ENCODE measurements around the gene IGSF9B. TPM values are rescaled to one million over a fixed set of nuclear protein-coding genes. Genes with fewer than 3 reads are reported as not detected.

The IGSF9B gene
- total and polyA plus RNA-seq, 12 donors = 0.12 to 23.4 (median 1.6) TPM

DNA sequence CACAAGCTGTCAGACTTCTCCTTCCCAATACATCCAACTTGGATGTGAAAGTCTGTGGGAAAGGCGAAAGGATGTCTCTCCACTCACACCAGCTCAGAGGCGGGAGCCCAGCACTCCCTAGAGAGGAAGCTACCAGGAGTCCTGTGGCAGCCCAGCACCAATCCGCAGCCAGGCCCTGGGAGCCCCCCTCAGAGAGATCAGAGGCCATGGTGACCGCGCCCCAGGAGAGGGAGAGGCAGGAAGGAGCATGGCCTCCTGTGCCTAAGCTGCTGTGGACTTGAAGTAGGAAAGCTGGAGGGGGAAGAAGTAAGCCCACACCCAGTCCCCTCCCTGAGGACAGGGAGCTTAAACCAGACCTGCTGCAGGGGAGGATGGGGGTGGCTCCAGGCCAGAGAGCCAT, 24.4 kb upstream of the IGSF9B start:
- TF ChIP-seq CTCF (IDR thresholded peaks at IDR 0.05) (no peak), POLR2A (IDR thresholded peaks at IDR 0.05) (no peak)
- Histone ChIP-seq H3K27me3 (no peaks in the 10 kb centered on the region), H3K4me1 (replicated peaks in 1 of 2) (no peaks in the 10 kb centered on the region), H3K36me3 (replicated peaks in 1 of 2) (no peaks in the 10 kb centered on the region), H3K4me3 (no peak overlapping the region), H3K27ac (peak overlapping the region in 1 of 5 donors; percentile 49), H3K9me3 (replicated peaks in 1 of 3) (no peaks in the 10 kb centered on the region)
- peak in 4 of 7 donors; percentile 10 to 58 (median 44) for DNase-seq
- WGBS, 4 donors = 49 to 74% (median 68%) methylated on average over 3 to 5 of the region's 5 CpGs
- intact Hi-C loops (cut with DNase I) = no loop called here

DNA sequence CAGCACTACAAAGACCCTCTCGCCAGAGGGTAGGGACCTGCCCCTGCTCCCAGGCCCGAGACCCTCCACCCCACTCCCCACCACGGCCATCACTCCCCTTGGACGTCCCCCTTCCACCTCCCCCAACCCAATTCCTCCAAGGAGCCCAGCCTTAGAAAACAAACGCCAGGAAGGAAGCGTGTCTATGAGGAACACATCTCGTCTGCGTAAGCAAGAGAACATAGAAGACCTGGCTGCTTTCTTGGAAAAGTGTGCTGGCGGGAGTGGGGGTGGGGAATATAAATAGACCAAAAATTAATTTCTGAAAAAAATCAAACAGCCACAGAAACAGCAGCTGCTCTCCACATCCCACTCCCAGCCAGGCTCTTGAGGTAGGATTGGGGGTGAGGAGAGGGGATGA, 23.9 kb upstream of the IGSF9B start:
- no peaks in the 10 kb centered on the region for H3K36me3 ChIP-seq (replicated peaks in 1 of 2)
- 46 to 70% (median 48%) methylated on average over 7 to 9 of the region's 9 CpGs for WGBS, 4 donors

DNA sequence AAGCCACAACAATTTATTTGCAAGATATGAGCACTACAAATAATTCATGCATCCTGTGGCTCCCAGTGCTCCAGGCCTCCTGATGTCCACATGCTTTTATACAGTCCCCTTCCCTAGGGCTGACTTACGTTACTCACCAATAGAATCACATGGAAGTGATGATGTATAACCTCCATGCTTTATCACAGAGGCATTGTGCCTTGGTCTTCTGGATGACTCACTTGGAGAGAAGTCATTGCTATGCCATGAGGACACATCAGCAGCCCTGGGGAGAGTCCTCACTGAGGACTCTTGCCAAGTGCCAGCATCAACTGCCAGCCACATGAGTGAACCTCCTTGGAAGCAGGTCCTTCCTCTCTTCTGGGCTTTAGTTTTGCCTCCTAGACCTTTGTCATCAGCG, 22.0 kb upstream of the IGSF9B start:
- Histone ChIP-seq H3K4me1 (replicated peaks in 1 of 2) (no peaks in the 10 kb centered on the region), H3K9me3 (replicated peaks in 1 of 3) (no peaks in the 10 kb centered on the region), H3K36me3 (replicated peaks in 1 of 2) (no peaks in the 10 kb centered on the region), H3K27ac (no peak overlapping the region), H3K4me3 (no peak overlapping the region), H3K27me3 (no peaks in the 10 kb centered on the region)
- TF ChIP-seq POLR2A (IDR thresholded peaks at IDR 0.05) (no peak), CTCF (IDR thresholded peaks at IDR 0.05) (no peak)
- 66 to 100% (median 80%) methylated on average over 1 to 2 of the region's 2 CpGs for WGBS, 4 donors
- DNase-seq = no peak
- intact Hi-C loops (cut with DNase I) = no loop called here

More for the DNA sequence above, 23.9 kb upstream of the IGSF9B start:
- H3K27me3 ChIP-seq = no peaks in the 10 kb centered on the region
- H3K4me3 ChIP-seq = no peak overlapping the region
- intact Hi-C loops (cut with DNase I) = no loop called here
- no peak for DNase-seq
- TF ChIP-seq CTCF (IDR thresholded peaks at IDR 0.05) = no peak
- TF ChIP-seq POLR2A (IDR thresholded peaks at IDR 0.05) = no peak
- peak overlapping the region in 1 of 5 donors; percentile 49 for H3K27ac ChIP-seq
- H3K4me1 ChIP-seq (replicated peaks in 1 of 2) = no peaks in the 10 kb centered on the region
- H3K9me3 ChIP-seq (replicated peaks in 1 of 3) = no peaks in the 10 kb centered on the region

DNA sequence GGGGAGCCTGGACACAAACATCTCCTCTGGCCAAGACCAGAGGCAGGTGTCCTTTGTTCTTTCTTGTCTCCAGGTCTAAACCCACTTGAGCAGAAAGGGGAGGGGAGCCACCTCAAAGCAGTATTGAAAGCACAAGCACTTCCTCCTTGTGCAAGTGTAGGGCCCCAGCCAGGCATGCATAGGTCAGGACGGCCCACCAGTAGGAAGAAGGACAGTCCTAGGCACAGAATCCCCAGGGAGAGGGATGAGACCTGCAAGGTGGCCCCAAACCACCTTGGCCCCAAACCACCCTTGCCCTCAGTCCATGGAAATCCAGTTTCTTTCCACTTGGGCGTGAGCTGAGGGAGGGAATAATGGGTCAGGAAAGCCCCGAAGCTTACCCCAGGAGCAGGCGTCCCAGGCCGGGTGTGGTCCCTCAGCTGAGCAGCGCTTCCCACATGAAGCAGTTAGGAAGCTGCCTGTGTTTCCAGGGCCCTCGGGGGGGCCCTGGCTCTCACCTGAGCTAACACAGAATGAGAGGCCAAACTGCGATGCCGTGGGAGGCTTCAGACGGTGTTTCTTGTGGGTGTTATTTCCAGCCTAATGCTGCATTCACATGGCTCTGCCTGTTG, 20.4 kb upstream of the IGSF9B start:
- H3K27ac ChIP-seq = no peak overlapping the region
- WGBS, 4 donors = 76 to 88% (median 79%) methylated on average over 5 to 10 of the region's 10 CpGs
- no peaks in the 10 kb centered on the region for H3K4me1 ChIP-seq (replicated peaks in 1 of 2)
- DNase-seq = no peak
- H3K4me3 ChIP-seq = no peak overlapping the region
- no peaks in the 10 kb centered on the region for H3K36me3 ChIP-seq (replicated peaks in 1 of 2)
- intact Hi-C loops (cut with DNase I) = no loop called here
- TF ChIP-seq CTCF (IDR thresholded peaks at IDR 0.05) (no peak), POLR2A (IDR thresholded peaks at IDR 0.05) (no peak)
- no peaks in the 10 kb centered on the region for H3K9me3 ChIP-seq (replicated peaks in 1 of 3)
- no peaks in the 10 kb centered on the region for H3K27me3 ChIP-seq

All from adrenal gland (tissue), 12 donors.